ENCODE data around the gene KCNK4.

Gene KCNK4

DNA sequence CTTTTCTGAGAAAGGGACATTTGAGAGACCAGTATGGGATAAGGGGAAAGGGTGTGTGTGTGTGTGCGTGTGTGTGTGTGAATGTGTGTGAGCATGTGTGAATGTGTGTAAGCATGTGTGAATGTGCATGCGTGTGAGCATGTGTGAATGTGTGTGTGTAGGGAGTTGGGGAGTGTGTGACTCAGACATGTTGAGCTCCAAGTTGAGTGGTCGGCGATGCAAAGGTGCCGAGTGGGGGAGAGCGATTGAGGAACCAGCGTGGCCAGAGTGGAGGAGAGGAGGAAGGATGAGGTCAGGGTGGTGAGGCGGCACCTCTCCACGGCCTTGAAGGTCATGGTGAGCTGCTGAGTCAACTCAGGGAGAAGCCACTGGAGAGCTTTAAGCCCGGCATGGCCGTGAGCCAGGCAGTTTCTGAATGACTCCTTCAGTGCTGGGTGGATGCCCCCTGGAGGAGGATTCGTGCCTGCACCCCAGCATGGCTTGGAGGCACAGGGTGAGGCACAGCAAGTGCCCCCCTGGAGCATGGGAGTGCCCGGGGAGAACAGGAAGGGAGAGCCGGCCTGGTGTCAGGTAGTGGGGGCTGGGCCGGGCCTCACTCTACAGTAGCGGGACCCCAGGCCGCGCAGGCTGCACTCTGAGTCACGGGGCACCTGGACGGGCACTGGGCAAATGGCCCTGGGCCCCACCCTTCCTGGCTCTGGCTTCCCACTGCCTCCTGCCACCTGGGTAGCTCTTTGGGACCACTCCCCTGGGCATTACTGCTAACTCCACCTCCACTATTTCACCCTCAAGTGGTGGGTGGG, 40.7 kb downstream of the KCNK4 start:
- peak; percentile 84 to 85 for DNase-seq

DNA sequence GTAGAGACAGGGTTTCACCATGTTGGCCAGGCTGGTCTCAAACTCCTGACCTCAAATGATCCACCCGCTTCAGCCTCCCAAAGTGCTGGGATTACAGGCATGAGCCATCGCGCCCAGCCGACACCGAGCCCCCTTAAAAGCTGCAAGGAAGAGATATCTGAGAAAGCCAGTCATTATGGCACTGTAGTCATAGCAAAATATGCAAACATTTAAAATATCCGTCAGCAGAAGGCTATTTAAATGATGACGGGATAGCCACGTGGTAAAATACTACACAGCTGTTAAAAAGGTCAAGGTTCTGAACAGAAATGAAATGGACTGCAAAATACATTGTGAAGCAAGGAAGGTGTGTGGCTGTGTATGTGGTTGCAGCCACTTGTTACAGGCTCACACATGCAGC, 42.5 kb downstream of the KCNK4 start:
- DNase-seq, result no peak

DNA sequence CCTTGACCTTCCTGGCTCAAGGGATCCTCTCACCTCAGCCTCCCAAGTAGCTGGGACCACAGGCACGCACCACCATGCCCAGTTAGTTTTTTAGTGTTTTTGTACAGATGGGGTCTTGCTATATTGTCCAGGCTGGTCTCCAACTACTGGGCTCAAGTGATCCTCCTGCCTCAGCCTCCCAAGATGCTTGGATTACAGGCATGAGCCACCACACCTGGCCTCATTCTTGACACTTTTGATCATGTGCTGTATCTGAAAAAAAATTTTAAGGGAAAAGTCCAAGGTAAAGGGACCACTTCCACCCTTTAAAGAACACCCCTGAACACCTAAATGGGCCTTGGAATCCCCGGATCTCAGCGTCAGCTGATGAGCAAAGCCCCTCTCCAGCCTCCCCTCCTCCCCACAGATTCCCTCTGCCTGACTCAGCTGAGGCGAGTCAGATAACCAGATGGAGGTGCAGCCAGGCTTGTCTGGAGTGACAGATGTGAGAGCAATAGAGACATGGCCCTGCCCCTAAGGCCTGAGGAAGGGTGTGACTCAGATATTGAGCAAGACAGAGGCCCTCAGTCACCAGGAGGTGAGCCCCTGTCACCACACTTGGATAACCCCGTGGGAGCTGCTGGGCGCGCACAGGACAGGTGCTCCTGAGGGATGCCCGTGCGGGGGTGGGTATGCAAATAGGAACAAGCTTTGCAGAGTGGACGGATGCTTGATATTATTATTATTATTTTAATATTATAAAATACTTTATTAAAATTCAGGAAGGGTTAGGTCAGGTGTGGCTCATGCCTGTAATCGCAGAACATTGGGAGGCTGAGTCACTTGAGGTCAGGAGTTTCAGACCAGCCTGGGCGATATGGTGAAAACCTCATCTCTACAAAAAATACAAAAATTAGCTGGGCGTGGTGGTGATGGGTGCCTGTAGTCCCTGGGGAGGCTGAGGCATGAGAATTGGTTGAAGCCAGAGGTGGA, 43.9 kb downstream of the KCNK4 start:
- peak; percentile 64 to 76 for DNase-seq

DNA sequence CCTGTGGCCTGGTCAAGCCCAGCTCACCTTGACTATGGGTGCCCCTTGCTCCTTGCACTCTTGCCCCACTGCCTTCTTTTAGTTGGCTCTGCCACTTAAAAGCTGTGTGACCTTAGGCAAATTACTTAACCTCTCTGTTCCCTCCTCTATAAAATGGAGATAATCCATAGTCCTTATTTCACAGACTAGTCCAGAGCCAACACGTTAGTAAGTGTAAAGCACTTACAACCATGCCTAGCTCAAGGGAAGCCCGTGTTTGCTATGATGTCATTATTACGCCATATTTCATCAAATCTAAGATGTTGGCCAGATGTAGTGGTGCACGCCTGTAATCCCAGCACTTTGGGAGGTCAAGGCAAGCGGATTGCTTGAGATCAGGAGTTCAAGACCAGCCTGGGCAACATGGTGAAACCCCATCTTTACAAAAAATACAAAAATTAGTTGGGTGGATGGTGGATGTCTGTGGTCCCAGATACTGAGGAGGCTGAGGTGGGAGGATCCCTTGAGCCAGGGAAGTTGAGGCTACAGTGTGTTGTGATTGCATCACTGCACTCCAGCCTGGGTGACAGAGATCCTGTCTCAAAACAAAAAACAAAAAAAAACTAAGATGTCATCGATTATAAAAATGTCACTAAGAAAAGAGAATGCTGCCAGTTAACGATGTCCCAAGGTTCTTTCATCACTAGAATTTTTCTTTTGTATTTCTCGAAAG, 46.6 kb downstream of the KCNK4 start:
- no peak for DNase-seq

DNA sequence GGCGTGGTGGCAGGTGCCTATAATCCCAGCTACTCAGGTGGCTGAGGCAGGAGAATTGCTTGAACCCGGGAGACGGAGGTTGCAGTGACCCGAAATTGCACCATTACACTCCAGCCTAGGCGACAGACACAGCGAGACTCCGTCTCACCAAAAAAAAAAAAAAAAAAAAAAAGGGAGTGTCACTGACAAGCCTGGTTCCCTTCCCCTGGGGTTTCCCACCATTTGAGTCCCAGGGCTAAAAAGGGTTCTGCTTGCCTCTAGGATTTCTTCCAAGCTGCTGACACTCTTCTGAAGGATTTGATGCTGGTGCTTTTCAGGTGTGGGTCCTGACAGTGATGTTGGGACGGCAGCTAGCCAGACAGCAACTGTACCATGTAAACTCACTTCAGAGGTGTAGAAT, 47.6 kb downstream of the KCNK4 start:
- no peak for DNase-seq

DNA sequence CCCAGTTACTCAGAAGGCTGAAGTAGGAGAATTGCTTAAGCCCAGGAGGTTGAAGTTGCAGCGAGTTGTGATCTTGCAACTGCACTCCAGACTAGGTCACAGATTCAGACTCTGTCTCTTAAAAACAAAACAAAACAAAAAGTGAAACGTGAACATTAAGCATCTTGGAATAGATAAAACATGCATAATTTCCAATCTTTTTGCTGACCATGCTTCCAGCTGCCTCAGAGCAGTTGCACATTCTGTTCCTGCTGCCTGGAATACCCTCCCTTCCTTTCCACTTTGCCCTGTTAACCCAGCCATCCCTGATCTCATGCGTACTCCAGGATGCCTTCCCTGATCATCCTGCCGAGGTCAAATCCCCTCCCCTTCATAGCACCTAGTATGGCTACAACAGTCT, 48.2 kb downstream of the KCNK4 start:
- no peak for DNase-seq

DNA sequence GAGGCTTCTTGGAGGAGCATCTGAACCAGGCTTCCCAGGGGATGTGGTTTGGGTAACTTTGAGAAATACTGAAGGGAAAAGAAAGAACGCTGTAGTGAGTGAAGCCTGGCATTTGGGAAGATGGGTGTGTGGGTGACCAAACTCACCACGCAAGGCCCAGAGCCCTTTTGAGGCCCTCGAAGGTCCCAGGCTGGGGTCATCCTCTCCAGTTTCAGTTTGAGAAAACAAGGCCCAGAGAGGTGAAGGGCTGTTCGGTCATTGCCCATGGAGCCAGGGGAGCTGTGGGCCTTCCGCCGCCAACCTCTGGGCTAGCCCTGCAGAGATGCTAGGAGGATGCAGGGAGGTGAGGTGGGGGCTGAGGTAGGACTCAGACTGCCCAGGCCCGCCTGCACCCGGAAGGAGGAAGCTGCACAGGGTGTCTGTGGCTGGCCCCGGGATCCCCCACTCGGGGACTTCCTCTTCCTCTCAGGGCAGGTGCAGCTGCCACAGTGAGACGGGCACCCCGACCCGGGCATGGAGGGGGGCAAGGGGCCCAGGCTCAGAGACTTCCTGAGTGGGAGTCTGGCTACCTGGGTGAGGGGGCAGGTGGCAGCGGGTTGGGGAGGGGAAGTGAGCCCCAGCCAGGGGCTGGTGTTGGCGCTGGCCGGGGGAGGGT, 48.8 kb downstream of the KCNK4 start, which contains the start of gene CCDC88B:
TSS of gene CCDC88B (plus strand) at position 451 of the 655 bp plus-strand sequence. CDS start at position 514, 63 bp downstream.
- peak; percentile 48 to 56 for DNase-seq

DNA sequence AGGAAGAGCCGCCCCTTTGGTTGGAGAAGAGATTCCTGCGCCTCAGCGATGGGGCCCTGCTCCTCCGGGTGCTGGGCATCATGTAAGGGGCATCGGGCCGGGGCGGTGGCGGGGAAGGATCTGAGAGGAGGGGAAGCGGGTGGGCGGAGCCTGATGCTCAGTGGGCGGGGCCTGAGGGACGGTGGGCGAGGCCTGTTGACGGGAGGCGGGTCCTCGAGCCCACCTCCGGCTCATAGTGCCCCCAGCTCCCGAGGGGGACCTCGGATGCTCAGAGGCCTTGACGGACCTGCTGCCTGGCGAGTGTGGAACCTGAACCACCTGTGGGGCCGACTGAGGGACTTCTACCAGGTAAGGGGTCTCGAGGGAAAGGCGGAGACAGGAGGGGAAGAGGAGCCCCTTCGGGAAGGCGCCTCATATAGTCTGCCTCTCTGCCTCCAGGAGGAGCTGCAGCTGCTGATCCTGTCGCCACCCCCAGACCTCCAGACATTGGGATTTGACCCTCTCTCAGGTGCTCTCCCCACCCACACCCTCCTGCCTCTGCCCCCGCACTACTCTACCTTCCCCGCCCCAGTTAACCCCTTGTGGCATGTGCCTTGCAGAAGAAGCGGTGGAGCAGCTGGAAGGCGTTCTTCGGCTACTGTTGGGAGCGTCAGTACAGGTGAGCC, 49.7 kb downstream of the KCNK4 start:
- DNase-seq, result peak in 1 of 2 donors; percentile 43

DNA sequence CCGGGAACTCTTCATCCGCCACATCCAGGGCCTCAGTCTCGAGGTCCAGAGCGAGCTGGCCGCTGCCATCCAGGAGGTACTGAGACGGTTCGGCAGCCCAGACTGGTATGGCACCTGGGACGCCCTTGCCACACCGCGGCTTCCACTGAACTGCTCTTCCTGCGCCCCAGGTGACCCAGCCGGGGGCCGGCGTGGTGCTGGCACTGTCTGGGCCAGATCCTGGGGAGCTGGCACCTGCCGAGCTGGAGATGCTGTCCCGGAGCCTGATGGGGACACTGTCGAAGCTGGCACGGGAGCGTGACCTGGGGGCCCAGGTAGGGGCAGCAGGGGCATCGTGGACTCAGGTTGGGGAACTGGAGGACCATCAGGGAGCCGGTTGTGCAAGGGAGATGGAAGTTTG, 50.3 kb downstream of the KCNK4 start:
- DNase-seq, result no peak

DNA sequence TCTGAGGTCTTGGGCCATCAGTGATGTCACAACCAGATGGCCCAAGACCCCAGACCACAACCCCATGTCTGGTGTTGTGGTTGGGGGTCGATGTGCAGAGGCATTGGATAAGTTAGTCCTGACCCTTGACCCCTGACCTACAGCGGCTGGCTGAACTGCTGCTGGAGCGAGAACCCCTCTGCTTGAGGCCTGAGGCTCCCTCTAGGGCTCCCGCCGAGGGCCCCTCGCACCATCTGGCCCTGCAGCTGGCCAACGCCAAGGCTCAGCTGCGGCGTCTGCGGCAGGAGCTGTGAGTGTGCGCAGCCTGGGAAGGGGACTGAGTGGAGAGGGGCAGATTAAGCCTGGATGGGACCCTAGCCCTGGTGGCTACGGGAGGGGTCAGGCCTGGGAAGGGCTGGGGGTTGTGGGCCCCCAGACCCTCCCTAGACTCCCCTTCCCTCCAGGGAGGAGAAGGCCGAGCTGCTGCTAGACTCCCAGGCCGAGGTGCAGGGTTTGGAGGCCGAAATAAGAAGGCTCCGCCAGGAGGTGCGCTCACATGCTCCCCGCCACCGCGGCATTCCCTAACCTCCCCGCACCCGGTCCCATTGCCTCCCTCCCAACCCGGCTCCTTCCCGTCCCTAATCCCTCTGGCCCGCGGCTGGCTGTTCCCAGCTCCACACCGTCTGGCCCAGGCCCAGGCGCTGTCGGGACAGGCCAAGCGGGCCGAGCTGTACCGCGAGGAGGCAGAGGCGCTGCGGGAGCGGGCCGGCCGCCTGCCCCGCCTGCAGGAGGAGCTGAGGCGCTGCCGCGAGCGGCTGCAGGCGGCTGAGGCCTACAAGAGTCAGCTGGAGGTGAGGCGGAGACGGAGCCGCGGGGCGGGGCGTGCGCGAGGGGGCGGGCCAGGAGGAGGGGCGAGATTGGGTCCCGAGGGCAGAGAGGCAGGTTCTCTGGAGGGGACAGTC, 51.0 kb downstream of the KCNK4 start:
- DNase-seq, result peak; percentile 83 to 91

DNA sequence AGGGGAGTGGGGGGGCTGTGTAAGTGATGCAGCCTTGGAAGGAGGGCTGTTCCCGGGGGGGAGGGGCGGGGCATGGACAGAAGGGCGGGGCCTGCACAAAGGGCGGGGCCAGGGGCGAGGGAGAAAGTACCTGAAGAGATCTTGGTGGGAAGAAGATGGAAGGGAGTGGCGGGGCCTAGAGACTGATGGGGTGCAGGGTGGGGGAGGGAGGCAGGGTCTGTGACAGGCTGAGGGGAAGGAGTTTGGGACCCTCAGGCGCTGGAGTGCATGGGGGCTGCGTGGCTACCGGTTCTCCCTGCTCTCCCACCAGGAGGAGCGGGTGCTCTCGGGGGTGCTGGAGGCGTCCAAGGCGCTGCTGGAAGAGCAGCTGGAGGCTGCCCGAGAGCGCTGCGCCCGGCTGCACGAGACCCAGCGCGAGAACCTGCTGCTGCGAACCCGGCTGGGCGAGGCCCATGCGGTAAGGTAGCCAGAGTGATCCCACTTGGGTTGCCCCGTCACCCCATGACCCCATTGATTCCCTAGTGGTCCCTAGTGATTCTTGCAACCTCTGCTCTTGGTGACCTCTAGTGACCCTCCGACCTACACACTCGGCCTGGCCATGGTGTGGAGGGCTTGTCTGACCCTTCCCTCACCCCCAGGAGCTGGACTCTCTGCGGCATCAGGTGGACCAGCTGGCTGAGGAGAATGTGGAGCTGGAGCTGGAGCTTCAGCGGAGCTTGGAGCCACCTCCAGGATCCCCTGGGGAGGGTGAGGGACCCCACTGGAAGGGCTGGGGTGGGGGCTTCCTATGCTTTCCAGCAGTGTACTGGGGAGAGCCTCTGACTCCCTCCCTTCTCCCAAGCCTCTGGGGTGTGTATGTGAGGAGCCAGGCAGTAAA, 52.0 kb downstream of the KCNK4 start:
- no peak for DNase-seq

DNA sequence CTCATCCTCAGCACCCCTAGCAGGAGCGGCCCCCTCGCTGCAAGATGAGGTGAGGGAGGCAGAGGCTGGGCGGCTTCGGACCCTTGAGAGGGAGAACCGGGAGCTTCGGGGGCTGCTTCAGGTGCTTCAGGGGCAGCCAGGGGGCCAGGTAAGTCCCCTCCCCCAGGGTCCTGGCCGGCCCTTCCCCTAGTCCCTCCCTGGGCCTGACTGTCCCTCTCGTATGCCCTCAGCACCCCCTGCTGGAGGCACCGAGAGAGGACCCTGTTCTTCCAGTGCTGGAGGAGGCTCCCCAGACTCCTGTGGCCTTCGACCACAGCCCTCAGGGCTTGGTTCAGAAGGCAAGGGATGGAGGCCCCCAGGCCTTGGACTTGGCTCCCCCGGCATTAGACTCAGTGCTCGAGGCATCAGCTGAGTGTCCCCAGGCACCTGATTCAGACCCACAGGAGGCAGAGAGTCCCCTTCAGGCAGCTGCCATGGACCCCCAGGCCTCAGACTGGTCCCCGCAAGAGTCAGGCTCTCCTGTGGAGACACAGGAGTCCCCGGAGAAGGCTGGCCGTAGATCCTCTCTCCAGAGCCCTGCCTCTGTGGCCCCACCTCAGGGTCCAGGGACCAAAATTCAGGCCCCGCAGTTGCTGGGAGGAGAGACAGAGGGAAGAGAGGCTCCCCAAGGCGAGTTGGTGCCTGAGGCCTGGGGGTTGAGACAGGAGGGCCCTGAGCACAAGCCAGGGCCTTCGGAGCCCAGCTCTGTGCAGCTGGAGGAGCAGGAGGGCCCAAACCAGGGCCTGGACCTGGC, 52.9 kb downstream of the KCNK4 start:
- DNase-seq, result no peak

DNA sequence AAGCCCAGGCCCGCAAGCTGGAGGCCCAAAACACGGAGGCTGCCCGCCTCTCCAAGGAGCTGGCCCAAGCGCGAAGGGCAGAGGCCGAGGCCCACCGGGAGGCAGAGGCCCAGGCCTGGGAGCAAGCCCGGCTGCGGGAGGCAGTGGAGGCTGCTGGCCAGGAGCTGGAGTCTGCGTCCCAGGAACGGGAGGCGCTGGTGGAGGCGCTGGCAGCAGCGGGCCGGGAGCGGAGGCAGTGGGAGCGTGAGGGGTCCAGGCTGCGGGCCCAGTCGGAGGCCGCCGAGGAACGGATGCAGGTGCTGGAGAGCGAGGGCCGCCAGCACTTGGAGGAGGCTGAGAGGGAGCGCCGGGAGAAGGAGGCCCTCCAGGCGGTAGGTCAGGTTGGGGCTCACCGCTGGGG, 53.7 kb downstream of the KCNK4 start:
- no peak for DNase-seq

DNA sequence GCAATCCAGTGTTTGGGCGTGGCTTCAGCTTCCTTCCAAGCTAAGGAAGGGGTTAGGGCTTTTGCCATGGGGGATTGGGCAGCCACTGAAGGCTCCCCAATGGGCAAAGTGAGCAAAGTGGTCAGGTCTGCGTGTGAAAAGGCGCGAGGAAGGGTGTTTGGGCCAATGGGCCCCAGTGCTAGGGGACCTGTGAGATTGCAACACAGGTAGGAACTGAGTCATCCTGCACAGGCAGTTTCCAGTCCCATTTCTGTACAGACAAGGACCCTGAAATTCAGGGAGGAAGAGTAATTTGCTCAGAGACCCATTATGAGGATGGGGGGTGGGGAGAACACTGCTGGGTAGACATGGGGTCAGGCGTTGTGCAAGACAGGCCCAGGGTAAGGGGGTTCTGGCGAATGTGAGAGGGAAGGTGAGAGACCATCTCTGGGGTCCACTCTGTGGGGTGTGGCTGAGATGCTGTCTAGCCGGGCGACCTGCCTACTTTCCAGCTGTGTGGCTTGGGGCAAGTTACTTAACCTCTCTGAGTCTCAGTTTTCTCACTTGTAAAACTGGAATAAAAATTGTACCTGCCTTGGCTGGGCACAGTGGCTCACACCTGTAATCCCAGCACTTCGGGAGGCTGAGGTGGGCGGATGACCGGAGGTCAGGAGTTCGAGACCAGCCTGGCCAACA, 56.2 kb downstream of the KCNK4 start:
- no peak for DNase-seq

DNA sequence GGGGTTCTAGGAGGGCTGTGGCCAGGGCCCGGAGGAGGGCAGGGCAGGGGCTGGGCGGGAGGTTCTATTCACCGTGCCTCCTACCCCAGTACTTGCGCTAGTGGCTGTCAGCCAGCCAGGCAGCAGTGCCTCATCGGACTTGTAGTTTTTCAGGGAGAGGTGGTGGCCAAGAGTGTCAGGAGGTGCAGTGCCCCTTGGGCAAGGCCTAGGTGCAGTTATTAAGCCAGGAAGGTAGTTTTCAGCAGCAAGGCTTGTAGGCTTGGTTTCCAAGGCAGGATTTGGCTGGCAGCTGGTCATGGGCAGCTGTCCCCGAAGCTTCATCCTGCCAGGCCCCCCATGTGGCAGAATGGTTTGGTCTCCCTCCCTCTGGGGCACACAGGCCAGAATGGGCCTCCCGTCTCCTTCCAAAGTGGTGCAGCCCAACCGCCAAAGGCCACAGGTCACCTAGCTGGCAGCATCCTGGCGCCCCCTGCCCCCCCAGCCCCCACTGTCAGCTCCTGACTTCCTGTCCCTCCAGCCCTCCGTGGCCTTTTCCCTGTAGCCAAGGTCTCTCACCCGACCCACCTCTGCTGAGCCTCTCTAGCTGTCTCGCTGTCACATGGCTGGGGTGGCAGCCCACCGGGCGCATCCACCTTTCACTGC, 57.4 kb downstream of the KCNK4 start:
- no peak for DNase-seq

DNA sequence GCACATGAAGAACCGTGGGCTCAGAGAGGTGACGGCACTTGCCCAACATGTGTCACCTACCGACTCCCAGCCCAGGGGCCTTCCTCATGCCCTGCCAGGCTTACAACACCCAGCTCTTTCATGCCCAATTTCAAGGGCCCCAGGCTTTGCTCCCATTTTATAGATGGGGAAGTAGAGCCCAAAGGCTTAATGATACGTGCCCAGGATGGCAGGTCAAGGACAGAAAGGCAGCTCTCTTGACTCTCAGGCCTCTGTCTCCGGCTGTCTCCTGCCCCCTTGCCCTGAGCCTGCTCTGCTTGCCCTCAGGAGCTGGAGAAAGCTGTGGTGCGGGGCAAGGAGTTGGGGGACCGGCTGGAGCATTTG, 57.9 kb downstream of the KCNK4 start:
- DNase-seq, result no peak

DNA sequence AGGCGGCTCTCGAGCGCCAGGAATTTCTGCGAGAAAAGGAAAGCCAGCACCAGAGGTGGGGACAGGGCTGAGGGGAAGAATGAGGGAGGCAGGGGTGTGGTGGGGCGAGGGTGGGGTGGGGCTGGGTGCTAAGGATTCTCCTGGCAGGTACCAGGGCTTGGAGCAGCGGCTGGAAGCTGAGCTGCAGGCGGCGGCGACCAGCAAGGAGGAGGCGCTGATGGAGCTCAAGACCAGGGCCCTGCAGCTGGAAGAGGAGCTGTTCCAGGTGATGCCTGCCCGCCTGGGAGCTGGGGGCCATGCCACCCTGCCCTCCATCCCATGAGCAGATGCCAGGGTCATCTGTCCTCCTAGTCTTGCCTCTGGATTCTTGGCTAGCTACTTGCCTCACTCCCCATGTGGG, 58.3 kb downstream of the KCNK4 start:
- no peak for DNase-seq

Measured in inflammatory macrophage treated with lipopolysaccharide for 1 hour (primary cell).